ENCODE results near the gene PZP. TPM values are rescaled to one million over a fixed set of nuclear protein-coding genes. Genes with fewer than 3 reads are reported as not detected.
A peak's percentile ranks its signal among the peaks of the same experiment; 100 is the strongest.
"Not testable (repeated sequence)": the region's sequence is repeated elsewhere in the genome, so short reads cannot be mapped to it uniquely, and the experiment has no call there.

Gene PZP
- total and polyA plus RNA-seq, 12 donors, result 0.15 to 1.6 (median 0.54) TPM

DNA sequence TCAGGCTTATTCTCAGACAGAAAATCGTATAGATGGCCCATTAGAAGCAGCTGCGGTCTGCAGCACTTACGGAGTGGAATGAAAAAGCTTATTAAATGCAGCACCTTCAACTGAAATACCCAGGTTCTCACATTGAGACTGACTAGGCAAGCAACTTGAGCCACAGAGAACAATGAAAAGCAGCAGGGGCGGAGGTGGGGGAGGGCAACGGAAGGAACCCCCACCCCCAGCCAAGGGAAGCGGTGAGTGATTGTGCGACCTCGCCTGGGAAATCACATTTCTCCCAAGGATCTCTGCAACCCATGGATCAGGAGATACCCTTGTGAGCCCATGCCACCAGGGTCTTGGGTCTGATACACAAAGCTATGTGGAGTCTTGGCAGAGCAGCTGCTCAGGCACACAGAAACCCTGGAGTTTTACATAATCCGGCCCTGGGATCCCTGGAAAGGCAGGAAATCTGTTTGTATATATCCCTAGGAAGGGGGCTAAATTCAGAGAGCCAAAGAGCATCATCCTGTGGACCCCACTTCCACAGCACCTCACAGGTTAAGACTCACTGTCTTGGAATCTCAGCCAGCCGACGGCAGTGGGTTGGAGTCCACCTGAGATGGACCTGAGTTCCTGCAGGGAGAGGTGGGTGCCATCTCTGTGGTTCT, 38.1 kb downstream of the PZP start:
- Histone ChIP-seq H3K27ac (peak overlapping the region; percentile 26 to 89 (median 66)), H3K27me3 (no peaks in the 10 kb centered on the region), H3K9me3 (peaks cover 0 to 17% (median 0%) of the 10 kb centered on the region in 11 donors), H3K36me3 (no peaks in the 10 kb centered on the region), H3K4me1 (peaks cover 0 to 51% (median 4%) of the 10 kb centered on the region in 9 donors), H3K4me3 (peak overlapping the region in 3 of 10 donors; percentile 10 to 27 (median 11))
- DNase-seq, result peak; percentile 20 to 68
- peak; percentile 64 to 96 (median 87) for ATAC-seq
- intact Hi-C loops (cut with DNase I), result loop anchor here in 3 of 10 donors (2.0 kb wide), 2 partner anchors 53 to 69 kb away; no protein-coding TSS in a partner anchor
- WGBS, 2 donors, result 54 to 60% methylated on average over 8 to 11 of the region's 11 CpGs
- no peak for TF ChIP-seq CTCF (IDR thresholded peaks at IDR 0.05)

GRCh38 chr12:9167345-9167744, 40.9 kb downstream of the PZP start:
- 48 to 59% methylated on average over 2 to 3 of the region's 5 CpGs for WGBS, 2 donors
- H3K4me3 ChIP-seq; H3K9me3 ChIP-seq; intact Hi-C loops (cut with DNase I); H3K36me3 ChIP-seq; H3K27me3 ChIP-seq: not testable (repeated sequence)
- Histone ChIP-seq H3K4me1 (peaks cover 0 to 67% (median 12%) of the 10 kb centered on the region in 9 donors), H3K27ac (peak overlapping the region in 9 of 10 donors; percentile 41 to 89 (median 69))
- DNase-seq, result peak; percentile 25 to 41
- peak; percentile 43 to 75 (median 68) for ATAC-seq

DNA sequence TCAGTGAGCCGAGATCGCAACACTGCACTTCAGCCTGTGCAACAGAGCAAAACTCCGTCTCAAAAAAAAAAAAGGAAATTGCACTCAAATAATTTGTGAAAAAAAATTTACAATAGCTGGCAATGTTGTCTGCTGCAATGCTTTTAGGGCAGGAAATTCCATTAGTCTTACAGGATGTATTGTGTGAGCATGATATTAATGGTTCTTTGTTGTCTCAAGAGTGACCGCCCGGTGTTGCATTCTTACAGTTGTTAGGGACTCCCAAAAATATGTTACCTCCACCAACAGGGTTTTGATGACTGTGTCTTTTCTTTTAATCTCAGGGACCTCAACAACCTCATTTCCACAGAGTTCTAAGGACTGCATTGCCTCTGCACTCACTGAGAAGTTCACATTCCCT, 44.8 kb downstream of the PZP start:
- no peaks in the 10 kb centered on the region for H3K27me3 ChIP-seq
- TF ChIP-seq CTCF (IDR thresholded peaks at IDR 0.05), result no peak
- ATAC-seq (peak; percentile 81 to 93 (median 88)), DNase-seq (peak in 1 of 2 donors; percentile 60)
- WGBS, 2 donors, result 58 to 59% methylated on average over 5 of the region's 5 CpGs
- H3K36me3 ChIP-seq, result peaks cover 0 to 9% (median 0%) of the 10 kb centered on the region in 9 donors
- intact Hi-C loops (cut with DNase I), result loop anchor here in 3 of 10 donors (2.0 to 5.0 kb wide), 4 partner anchors 46 to 79 kb away; partner anchors contain the start of gene A2M (in 1 of the 3)
- H3K4me3 ChIP-seq, result no peak overlapping the region
- no peaks in the 10 kb centered on the region for H3K9me3 ChIP-seq
- peaks cover 0 to 44% (median 11%) of the 10 kb centered on the region in 9 donors for H3K4me1 ChIP-seq
- peak overlapping the region in 9 of 10 donors; percentile 15 to 82 (median 72) for H3K27ac ChIP-seq

DNA sequence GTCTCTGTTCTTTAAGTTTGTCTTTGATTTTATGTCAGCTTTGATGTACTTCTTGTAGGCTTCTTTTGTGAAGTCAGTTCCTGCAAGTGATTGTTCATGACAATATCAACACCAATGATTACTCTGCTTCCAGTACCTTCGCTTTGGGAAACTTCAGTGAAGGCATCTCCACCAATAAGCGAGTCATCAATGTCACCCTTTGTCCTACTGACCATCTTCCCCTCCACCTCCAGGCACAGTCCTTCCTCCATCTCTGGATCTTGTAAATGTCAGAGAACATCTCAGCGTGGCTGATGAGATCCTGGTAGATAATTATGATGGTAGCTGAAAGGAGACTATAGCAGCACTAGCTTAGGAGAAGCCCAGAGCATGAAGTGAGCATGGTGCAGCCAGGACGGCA, 52.1 kb downstream of the PZP start:
- intact Hi-C loops (cut with DNase I), result no loop called here
- no peak overlapping the region for H3K4me3 ChIP-seq
- H3K36me3 ChIP-seq, result peaks cover 0 to 15% (median 0%) of the 10 kb centered on the region in 9 donors
- H3K27me3 ChIP-seq, result no peaks in the 10 kb centered on the region
- WGBS, 2 donors, result 88 to 89% methylated on average over 4 of the region's 4 CpGs
- TF ChIP-seq CTCF (IDR thresholded peaks at IDR 0.05), result no peak
- no peaks in the 10 kb centered on the region for H3K4me1 ChIP-seq
- H3K27ac ChIP-seq, result no peak overlapping the region
- DNase-seq, result no peak
- ATAC-seq, result no peak
- H3K9me3 ChIP-seq, result peaks cover 0 to 5% (median 0%) of the 10 kb centered on the region in 11 donors

DNA sequence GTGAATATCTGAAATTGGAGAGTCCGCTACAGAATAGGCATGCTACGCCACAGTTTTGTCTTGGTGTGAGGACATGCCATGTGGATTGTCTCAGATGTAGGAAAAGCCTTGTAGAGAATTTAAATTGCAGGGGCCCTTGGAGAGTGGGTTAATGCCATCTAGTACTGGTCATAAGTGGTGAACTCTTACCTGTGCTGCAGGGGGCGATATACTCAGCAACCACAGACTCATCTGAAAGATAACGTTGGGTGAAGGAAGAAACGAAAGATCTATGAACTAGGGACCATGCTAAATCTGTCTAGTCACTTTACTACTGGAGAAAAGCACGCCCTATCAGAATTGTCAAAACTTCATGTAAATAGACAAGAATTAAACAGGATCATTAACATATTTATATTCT, 58.8 kb downstream of the PZP start:
- intact Hi-C loops (cut with DNase I), result no loop called here
- ATAC-seq, result no peak

More for the DNA sequence above, 58.8 kb downstream of the PZP start:
- Histone ChIP-seq H3K27ac (no peak overlapping the region), H3K9me3 (peaks cover 0 to 27% (median 7%) of the 10 kb centered on the region in 11 donors), H3K36me3 (no peaks in the 10 kb centered on the region), H3K27me3 (no peaks in the 10 kb centered on the region), H3K4me3 (no peak overlapping the region), H3K4me1 (no peaks in the 10 kb centered on the region)
- TF ChIP-seq CTCF (IDR thresholded peaks at IDR 0.05), result no peak
- DNase-seq, result no peak
- 74 to 79% methylated on average over 6 of the region's 6 CpGs for WGBS, 2 donors

All from heart right ventricle (tissue), 16 donors.